Esophagus squamous epithelium (tissue), 5 donors: ENCODE data around the gene C2orf42. TPM values are rescaled to one million over a fixed set of nuclear protein-coding genes. Genes with fewer than 3 reads are reported as not detected.

Experiments used
- DNase-seq: peaks from one replicate; lab custom pipeline; 2025; lab: John Stamatoyannopoulos, UW
- H3K27ac ChIP-seq, 4 donors: fragments of 200-600 bp; sonication (generic); one replicate each; pipeline ENCODE4 v1.5.1; 2016 to 2019; ENCODE audit warnings: mild to moderate bottlenecking in 1 of 4
- H3K27me3 ChIP-seq, 4 donors: fragments of 200-600 bp; sonication (generic); 1 replicate in 3 of 4; 2 replicates in 1 of 4; pipeline versions ENCODE4 v1.5.1 to v1.6.0; 2017 to 2021; ENCODE audit warnings: antibody characterized with exemption in 1 of 4
- H3K36me3 ChIP-seq, 3 donors: fragments of 200-600 bp; sonication (generic); one replicate each; pipeline ENCODE4 v1.5.1; 2016 to 2019
- H3K4me1 ChIP-seq, 3 donors: fragments of 200-600 bp; sonication (generic); one replicate each; pipeline ENCODE4 v1.5.1; 2017 to 2019
- H3K4me3 ChIP-seq, 4 donors: fragments of 200-600 bp; sonication (generic); 1 replicate in 3 of 4; 2 replicates in 1 of 4; pipeline ENCODE4 v1.5.1; 2016 to 2019; ENCODE audit warnings: mild to moderate bottlenecking in 2 of 4, moderate library complexity in 1 of 4
- H3K9me3 ChIP-seq, 3 donors: fragments of 200-600 bp; sonication (generic); one replicate each; pipeline ENCODE4 v1.5.1; 2016 to 2019
- CTCF ChIP-seq, 6 experiments: fragments of 450-650 bp in 4 of 6; fragments of 200-600 bp in 2 of 6; sonication (generic) in 2 of 6; IDR thresholded peaks; one replicate each; pipeline ENCODE4 v1.5.1; 2016 to 2019; ENCODE audit warnings: antibody characterized with exemption in 6 of 6, mild to moderate bottlenecking in 4 of 6, moderate library complexity in 4 of 6
- POLR2A ChIP-seq, 4 donors: fragments of 450-650 bp; IDR thresholded peaks; one replicate each; pipeline ENCODE4 v1.6.1; 2017; ENCODE audit warnings: antibody characterized with exemption in 4 of 4, mild to moderate bottlenecking in 4 of 4, moderate library complexity in 3 of 4
- WGBS, 2 donors: methylation state at CpG; one replicate each; pipeline ENCODE4 v1.1.5; 2018; 5-methylcytosine and 5-hydroxymethylcytosine counted together
- intact Hi-C: fragments of 100-400 bp; cut with DNase I; formaldehyde crosslinking; loops from one replicate; pipeline ENCODE4 v1.15.0; 2022
- total RNA-seq, 4 donors: library from RNA; depleted of rRNA; stranded (reverse); fragments of >200 nt; gene quantifications; one replicate each; pipeline ENCODE4 v1.1.0, GENCODE V29; 2016
- donor health status: DM: yes; HTN: yes; CAD: no.

Gene C2orf42
- total RNA-seq, 4 donors from 2014 or later: 4.5 to 15.1 (median 8.7) TPM

- Histone ChIP-seq H3K9me3 (no peaks in the 10 kb centered on the region), H3K4me1 (peaks cover 4 to 33% (median 13%) of the 10 kb centered on the region in 3 donors), H3K4me3 (no peak overlapping the region), H3K27me3 (no peaks in the 10 kb centered on the region), H3K27ac (no peak overlapping the region), H3K36me3 (peaks cover 0 to 16% (median 0%) of the 10 kb centered on the region in 3 donors)
- no peak for TF ChIP-seq CTCF (IDR thresholded peaks at IDR 0.05)
- no peak for TF ChIP-seq POLR2A (IDR thresholded peaks at IDR 0.05)
- intact Hi-C loops: no loop called here
- 71 to 78% methylated on average over 9 of the region's 9 CpGs for WGBS, 2 donors
- DNase-seq: no peak
Observed at GRCh38 chr2:70145851-70146739, 44.7 kb downstream of the C2orf42 start.

- Histone ChIP-seq H3K4me3 (no peak overlapping the region), H3K27me3 (no peaks in the 10 kb centered on the region), H3K9me3 (no peaks in the 10 kb centered on the region), H3K27ac (no peak overlapping the region), H3K36me3 (peaks cover 0 to 6% (median 0%) of the 10 kb centered on the region in 3 donors), H3K4me1 (peaks cover 4 to 43% (median 17%) of the 10 kb centered on the region in 3 donors)
- WGBS, 2 donors: 75 to 96% methylated on average over 2 to 3 of the region's 3 CpGs
- TF ChIP-seq POLR2A (IDR thresholded peaks at IDR 0.05): no peak
- TF ChIP-seq CTCF (IDR thresholded peaks at IDR 0.05): no peak
- intact Hi-C loops: no loop called here
- no peak for DNase-seq
Observed at GRCh38 chr2:70145144-70145490, 45.7 kb downstream of the C2orf42 start.

GRCh38 chr2:70144443-70145143, 46.2 kb downstream of the C2orf42 start:
- H3K27ac ChIP-seq: no peak overlapping the region
- H3K27me3 ChIP-seq: no peaks in the 10 kb centered on the region
- H3K36me3 ChIP-seq: peaks cover 0 to 1% (median 0%) of the 10 kb centered on the region in 3 donors
- H3K9me3 ChIP-seq: no peaks in the 10 kb centered on the region
- DNase-seq: no peak
- 89 to 92% methylated on average over 15 to 21 of the region's 21 CpGs for WGBS, 2 donors
- intact Hi-C loops: loop anchor here (5.0 kb wide), 1 partner anchor 57 kb away; the partner anchor contains the start of gene PCBP1
- peaks cover 4 to 46% (median 17%) of the 10 kb centered on the region in 3 donors for H3K4me1 ChIP-seq
- TF ChIP-seq POLR2A (IDR thresholded peaks at IDR 0.05) (no peak), CTCF (IDR thresholded peaks at IDR 0.05) (no peak)
- H3K4me3 ChIP-seq: no peak overlapping the region

- 55 to 62% methylated on average over 12 to 18 of the region's 18 CpGs for WGBS, 2 donors
- Histone ChIP-seq H3K27ac (peak overlapping the region; percentile 96 to 99 (median 98)), H3K4me3 (peak overlapping the region; percentile 39 to 71 (median 62)), H3K27me3 (no peaks in the 10 kb centered on the region), H3K9me3 (no peaks in the 10 kb centered on the region), H3K36me3 (no peaks in the 10 kb centered on the region), H3K4me1 (peaks cover 4 to 46% (median 17%) of the 10 kb centered on the region in 3 donors)
- no peak for DNase-seq
- TF ChIP-seq CTCF (IDR thresholded peaks at IDR 0.05) (no peak), POLR2A (IDR thresholded peaks at IDR 0.05) (peak in 1 of 4 donors; percentile 45)
- intact Hi-C loops: loop anchor here (2.0 to 5.0 kb wide), 2 partner anchors 56 to 229 kb away; partner anchors contain the start of genes MXD1 and PCBP1
Observed at GRCh38 chr2:70143314-70144150, 47.3 kb downstream of the C2orf42 start.
